ENCODE data around the gene CBL. TPM values are rescaled to one million over a fixed set of nuclear protein-coding genes. Genes with fewer than 3 reads are reported as not detected.
"Not testable (repeated sequence)": the region's sequence is repeated elsewhere in the genome, so short reads cannot be mapped to it uniquely, and the experiment has no call there.

The CBL gene
- total RNA-seq, 2 donors from 2014 or later: 29.1 to 50.5 TPM

- H3K4me1 Mint-ChIP-seq (ENCODE audit: low read depth in 2 of 2); H3K9me3 Mint-ChIP-seq: not testable (repeated sequence)
Observed at GRCh38 chr11:119191265-119191664, 14.9 kb upstream of the CBL start.

GRCh38 chr11:119192111-119192510 lies 14.0 kb upstream of the CBL start:
- H3K27me3 Mint-ChIP-seq: peaks cover 5 to 9% of the 10 kb centered on the region in 2 donors
- ATAC-seq (no peak), DNase-seq (ENCODE audit: low spot score) (no peak)
- no peaks in the 10 kb centered on the region for H3K36me3 Mint-ChIP-seq
- H3K27ac Mint-ChIP-seq: no peak overlapping the region
- no peaks in the 10 kb centered on the region for H3K9me3 Mint-ChIP-seq
- H3K4me1 Mint-ChIP-seq (ENCODE audit: low read depth in 2 of 2): peaks cover 3 to 6% of the 10 kb centered on the region in 2 donors
- H3K4me3 Mint-ChIP-seq: no peak overlapping the region

More at GRCh38 chr11:119191265-119191664, 14.9 kb upstream of the CBL start:
- not testable (repeated sequence) for H3K36me3 Mint-ChIP-seq; H3K27me3 Mint-ChIP-seq; H3K4me3 Mint-ChIP-seq; ATAC-seq; DNase-seq (ENCODE audit: low spot score); H3K27ac Mint-ChIP-seq

DNA sequence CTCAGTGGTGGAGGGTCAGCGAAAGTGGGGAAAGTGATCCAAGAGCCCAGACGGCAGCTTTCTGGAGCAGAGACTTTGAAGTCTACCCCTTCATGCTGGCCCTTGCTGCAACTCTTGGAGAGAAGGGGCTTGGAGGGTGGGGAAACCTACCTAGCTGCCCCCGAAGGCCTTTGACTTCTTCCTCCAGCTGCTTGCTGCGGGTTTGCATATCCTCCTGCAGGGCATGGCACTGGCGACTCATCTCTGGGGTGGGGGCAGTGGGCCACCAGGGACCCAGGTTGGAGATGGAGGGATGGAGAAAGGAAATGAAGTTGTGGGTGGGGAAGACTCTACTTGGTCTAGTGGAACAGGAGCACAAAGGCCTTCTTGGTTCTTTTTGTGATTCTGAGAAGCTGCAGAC lies 13.1 kb upstream of the CBL start:
- no peak overlapping the region for H3K4me3 Mint-ChIP-seq
- peaks cover 5 to 9% of the 10 kb centered on the region in 2 donors for H3K27me3 Mint-ChIP-seq
- DNase-seq (ENCODE audit: low spot score): no peak
- H3K4me1 Mint-ChIP-seq (ENCODE audit: low read depth in 2 of 2): peaks cover 3 to 6% of the 10 kb centered on the region in 2 donors
- no peak for ATAC-seq
- H3K27ac Mint-ChIP-seq: no peak overlapping the region
- H3K36me3 Mint-ChIP-seq: no peaks in the 10 kb centered on the region
- no peaks in the 10 kb centered on the region for H3K9me3 Mint-ChIP-seq

- ATAC-seq (no peak), DNase-seq (ENCODE audit: low spot score) (no peak)
- H3K4me1 Mint-ChIP-seq (ENCODE audit: low read depth in 2 of 2): peaks cover 3 to 6% of the 10 kb centered on the region in 2 donors
- no peaks in the 10 kb centered on the region for H3K36me3 Mint-ChIP-seq
- H3K27ac Mint-ChIP-seq: no peak overlapping the region
- no peak overlapping the region for H3K4me3 Mint-ChIP-seq
- H3K9me3 Mint-ChIP-seq: no peaks in the 10 kb centered on the region
- peaks cover 5 to 9% of the 10 kb centered on the region in 2 donors for H3K27me3 Mint-ChIP-seq
Observed at GRCh38 chr11:119193626-119194025, 12.5 kb upstream of the CBL start.

DNA sequence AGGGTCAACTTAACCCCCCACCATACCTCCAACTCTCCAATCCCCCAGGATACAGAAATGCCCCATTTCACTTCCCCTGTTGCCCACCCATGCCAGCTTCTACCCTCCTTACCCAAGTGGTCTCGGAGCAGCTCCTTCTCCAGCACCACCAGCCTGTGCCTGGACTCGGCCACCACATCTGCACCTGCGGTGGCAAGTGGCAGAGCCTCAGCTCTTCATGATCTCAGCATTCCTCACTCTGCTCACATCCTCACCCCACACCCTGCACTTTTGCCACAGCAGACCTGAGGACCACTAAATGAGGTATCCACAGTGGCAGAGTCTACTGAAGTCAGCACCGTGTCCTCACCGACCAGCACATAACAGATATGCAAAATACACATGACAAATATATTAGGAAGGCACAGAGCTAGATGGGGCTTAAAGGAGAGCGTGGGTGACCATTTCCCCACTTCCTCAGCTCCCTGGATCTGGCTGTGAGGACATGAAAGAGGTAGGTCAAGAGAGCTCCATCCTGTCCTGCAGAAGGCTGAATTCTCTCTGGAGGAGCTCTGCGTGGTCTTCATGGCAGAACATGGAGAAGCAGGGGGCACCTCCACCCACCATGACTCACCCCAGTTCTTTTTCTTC lies 11.2 kb upstream of the CBL start:
- ATAC-seq: no peak
- no peak for DNase-seq (ENCODE audit: low spot score)
- Mint-ChIP-seq H3K4me3 (no peak overlapping the region), H3K36me3 (no peaks in the 10 kb centered on the region), H3K4me1 (ENCODE audit: low read depth in 2 of 2) (peaks cover 3 to 6% of the 10 kb centered on the region in 2 donors), H3K9me3 (no peaks in the 10 kb centered on the region), H3K27ac (no peak overlapping the region), H3K27me3 (peaks cover 5 to 9% of the 10 kb centered on the region in 2 donors)

DNA sequence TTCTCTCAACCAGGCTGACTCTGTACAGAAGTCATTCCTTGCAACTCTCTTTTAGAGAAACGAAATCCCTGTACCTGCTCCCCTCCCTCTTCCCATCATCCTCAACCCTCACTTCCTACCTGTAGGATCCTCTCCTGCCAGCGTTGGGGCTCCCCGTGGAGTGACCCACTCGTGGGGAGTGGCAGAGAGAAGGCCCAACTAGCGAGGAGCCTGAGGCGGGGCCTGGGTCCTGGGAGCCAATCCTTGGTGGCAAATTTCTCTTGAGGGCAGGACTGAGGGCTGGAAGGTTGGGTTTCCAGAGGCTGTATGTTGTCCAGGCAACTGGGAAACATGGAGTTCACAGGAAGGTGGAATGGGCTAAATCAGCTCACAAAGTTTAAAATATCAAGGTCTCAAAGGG lies 10.5 kb upstream of the CBL start:
- DNase-seq (ENCODE audit: low spot score) (no peak), ATAC-seq (peak in 1 of 2 donors; percentile 32)
- Mint-ChIP-seq H3K4me3 (no peak overlapping the region), H3K9me3 (no peaks in the 10 kb centered on the region), H3K27ac (no peak overlapping the region), H3K27me3 (peaks cover 5 to 9% of the 10 kb centered on the region in 2 donors), H3K4me1 (ENCODE audit: low read depth in 2 of 2) (peaks cover 3 to 6% of the 10 kb centered on the region in 2 donors), H3K36me3 (no peaks in the 10 kb centered on the region)

DNA sequence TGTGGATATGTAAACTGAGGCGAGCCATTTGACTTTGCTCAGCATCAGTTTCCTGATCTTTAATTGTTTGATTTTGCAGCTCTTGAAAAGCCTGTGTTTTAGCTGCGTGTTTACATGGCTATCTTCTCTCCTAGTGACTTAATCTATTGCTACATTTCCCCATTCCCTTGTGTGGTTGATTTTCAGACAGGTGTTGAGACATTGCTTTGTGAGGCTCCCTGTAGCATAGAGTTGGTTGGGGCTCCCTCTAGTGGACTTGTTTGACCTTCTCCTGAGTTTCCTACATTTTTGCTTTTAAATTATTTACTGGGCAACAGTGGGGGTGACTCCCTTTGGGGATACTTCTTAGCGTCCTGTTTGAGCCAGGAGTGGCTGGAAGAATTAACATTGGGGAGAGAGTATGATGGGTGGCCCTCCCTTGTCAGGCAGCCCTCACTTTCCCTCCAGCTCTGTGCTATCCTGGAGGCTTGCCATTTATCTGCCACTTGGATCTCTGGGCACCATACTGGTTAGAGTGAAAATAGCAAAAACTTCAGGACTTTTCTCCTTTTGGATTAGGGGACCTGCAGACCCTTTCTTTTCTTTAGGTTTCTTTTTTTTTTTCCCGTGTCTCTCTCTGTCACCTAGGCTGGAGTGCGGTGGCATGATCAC lies 9.2 kb upstream of the CBL start:
- peaks cover 3 to 6% of the 10 kb centered on the region in 2 donors for H3K4me1 Mint-ChIP-seq (ENCODE audit: low read depth in 2 of 2)
- no peaks in the 10 kb centered on the region for H3K9me3 Mint-ChIP-seq
- no peak overlapping the region for H3K4me3 Mint-ChIP-seq
- ATAC-seq (peak; percentile 85 to 89), DNase-seq (ENCODE audit: low spot score) (peak; percentile 70)
- H3K27ac Mint-ChIP-seq: no peak overlapping the region
- H3K36me3 Mint-ChIP-seq: no peaks in the 10 kb centered on the region
- peaks cover 5 to 9% of the 10 kb centered on the region in 2 donors for H3K27me3 Mint-ChIP-seq

DNA sequence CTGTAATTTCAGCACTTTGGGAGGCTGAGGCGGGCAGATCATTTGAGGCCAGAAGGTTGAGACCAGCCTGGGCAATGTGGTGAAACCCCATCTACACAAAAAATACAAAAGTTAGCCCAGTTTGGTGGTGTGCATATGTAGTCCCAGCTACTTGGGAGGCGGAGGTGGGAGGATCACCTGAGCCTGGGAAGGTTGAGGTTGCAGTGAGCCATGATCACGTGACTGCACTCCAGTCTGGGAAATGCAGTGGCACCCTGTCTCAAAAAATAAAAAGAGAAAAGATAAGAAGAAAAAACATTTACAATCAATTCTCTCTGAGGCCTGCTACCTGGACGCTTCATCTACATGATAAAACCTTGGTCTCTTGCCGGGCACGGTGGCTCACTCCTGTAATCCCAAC lies 7.2 kb upstream of the CBL start:
- Mint-ChIP-seq H3K27me3 (peaks cover 5 to 9% of the 10 kb centered on the region in 2 donors), H3K4me3 (no peak overlapping the region), H3K36me3 (no peaks in the 10 kb centered on the region), H3K27ac (no peak overlapping the region), H3K4me1 (ENCODE audit: low read depth in 2 of 2) (peaks cover 3 to 6% of the 10 kb centered on the region in 2 donors), H3K9me3 (no peaks in the 10 kb centered on the region)
- DNase-seq (ENCODE audit: low spot score) (no peak), ATAC-seq (no peak)

DNA sequence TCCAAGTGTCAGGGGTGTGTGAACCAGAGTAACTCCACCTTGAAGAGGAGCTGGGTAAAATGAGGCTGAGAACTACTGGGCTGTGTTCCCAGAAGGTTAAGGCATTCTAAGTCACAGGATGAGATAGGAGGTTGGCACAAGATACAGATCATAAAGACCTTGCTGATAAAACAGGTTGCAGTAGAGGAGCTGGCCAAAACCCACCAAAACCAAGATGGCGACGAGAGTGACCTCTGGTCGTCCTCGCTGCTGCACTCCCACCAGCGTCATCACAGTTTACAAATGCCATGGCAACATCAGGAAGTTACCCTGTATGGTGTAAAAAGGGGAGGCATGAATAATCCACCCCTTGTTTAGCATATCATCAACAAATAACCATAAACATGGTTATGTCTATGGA lies 4.9 kb upstream of the CBL start:
- H3K36me3 Mint-ChIP-seq; H3K9me3 Mint-ChIP-seq; H3K27ac Mint-ChIP-seq; DNase-seq (ENCODE audit: low spot score); H3K4me3 Mint-ChIP-seq; H3K27me3 Mint-ChIP-seq; ATAC-seq: not testable (repeated sequence)
- H3K4me1 Mint-ChIP-seq (ENCODE audit: low read depth in 2 of 2): peaks cover 6 to 11% of the 10 kb centered on the region in 2 donors

DNA sequence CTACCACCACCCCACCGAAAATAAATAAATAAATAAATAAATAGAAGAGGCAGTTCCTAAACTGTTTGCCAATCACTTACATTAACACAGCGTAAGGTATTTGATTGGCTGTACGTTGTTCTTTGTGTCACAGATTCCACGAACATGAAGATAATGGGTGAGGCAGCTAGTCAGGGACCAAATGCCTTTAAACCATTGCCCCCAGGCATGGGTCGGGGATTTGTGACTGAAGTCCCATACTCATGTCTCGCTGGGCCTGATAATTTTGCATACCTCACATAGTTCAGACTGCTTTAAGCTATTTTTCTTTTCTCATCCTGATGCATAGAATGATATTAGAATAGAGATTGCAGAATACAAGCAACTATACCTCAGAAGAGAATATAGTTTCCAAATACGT lies 3.6 kb upstream of the CBL start:
- no peak for ATAC-seq
- H3K27me3 Mint-ChIP-seq: no peaks in the 10 kb centered on the region

GRCh38 chr11:119204066-119204465 lies 2.1 kb upstream of the CBL start:
- no peaks in the 10 kb centered on the region for H3K9me3 Mint-ChIP-seq

More for the DNA sequence above, 3.6 kb upstream of the CBL start:
- Mint-ChIP-seq H3K4me1 (ENCODE audit: low read depth in 2 of 2) (peaks cover 11 to 16% of the 10 kb centered on the region in 2 donors), H3K27ac (no peak overlapping the region), H3K4me3 (no peak overlapping the region), H3K9me3 (no peaks in the 10 kb centered on the region), H3K36me3 (no peaks in the 10 kb centered on the region)
- no peak for DNase-seq (ENCODE audit: low spot score)

DNA sequence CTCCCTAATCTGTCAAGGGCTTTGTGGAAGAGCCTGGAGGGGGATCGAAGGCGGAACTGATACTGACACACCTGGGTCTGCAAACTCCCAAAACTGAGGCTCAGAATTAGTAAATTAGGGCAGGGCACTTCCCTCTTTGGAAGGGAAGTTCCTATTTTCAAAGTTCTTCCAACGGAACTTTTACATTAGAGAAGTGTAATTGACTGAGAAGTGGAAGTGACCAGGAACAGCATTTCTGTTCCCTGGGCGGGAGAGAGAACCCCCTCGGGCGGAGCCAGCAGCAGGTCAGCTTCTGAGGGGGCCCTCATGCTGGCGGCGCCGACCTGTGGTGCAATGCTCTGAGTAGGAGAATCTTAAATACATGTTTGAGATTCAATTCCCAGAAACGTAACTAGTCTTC lies 1.1 kb upstream of the CBL start:
- Mint-ChIP-seq H3K36me3 (no peaks in the 10 kb centered on the region), H3K4me3 (peak overlapping the region; percentile 95), H3K9me3 (no peaks in the 10 kb centered on the region), H3K4me1 (ENCODE audit: low read depth in 2 of 2) (peaks cover 20 to 23% of the 10 kb centered on the region in 2 donors), H3K27ac (peak overlapping the region; percentile 16 to 92), H3K27me3 (no peaks in the 10 kb centered on the region)
- no peak for ATAC-seq
- no peak for DNase-seq (ENCODE audit: low spot score)

More at GRCh38 chr11:119204066-119204465, 2.1 kb upstream of the CBL start:
- ATAC-seq: no peak
- no peak overlapping the region for H3K4me3 Mint-ChIP-seq
- H3K27me3 Mint-ChIP-seq: no peaks in the 10 kb centered on the region
- DNase-seq (ENCODE audit: low spot score): no peak
- H3K36me3 Mint-ChIP-seq: no peaks in the 10 kb centered on the region
- H3K4me1 Mint-ChIP-seq (ENCODE audit: low read depth in 2 of 2): peaks cover 16 to 22% of the 10 kb centered on the region in 2 donors
- H3K27ac Mint-ChIP-seq: no peak overlapping the region

DNA sequence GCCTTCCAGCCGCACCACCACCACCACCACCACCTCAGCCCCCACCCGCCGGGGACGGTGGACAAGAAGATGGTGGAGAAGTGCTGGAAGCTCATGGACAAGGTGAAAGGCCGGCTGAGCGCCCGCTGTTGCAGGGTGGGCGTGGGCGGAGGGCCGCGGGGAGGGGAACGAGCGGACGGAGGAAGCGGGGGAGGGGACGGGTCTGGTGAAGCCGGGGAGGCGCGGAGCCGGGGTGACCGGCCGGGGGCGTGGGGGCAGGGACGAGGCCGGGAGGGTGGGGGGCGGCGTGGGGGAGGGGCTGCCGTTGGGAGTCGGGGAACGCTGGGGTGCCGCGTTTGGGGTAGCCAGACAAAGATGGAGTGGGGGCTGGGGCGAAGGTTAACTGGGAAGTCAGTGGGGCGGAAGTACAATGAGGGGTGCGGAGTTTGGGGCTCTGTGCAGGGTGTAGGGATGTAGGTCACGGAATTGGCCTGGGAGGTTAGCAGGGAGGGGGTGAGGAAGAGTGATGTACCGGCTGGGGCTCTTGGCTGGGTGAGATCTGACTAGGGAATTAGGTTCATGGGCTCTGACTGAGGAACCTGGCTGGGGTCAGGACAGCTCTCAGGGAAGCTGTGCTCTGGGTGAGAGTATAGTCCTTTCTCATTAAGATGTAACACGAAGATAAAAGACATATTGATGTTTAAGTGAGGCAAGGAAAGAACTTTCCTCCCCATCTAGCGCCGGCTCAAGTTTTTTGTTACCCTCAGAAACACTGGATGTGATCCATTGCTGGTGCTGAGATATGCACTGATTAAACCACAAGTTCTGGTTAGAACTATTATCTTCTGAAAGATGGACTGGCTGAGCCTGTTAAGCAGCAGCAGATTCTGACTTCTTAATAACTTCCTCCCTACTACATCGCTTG lies 624 bp downstream of the CBL start:
- H3K4me1 Mint-ChIP-seq (ENCODE audit: low read depth in 2 of 2): peaks cover 20 to 23% of the 10 kb centered on the region in 2 donors
- no peaks in the 10 kb centered on the region for H3K27me3 Mint-ChIP-seq
- ATAC-seq: peak; percentile 56 to 62
- no peaks in the 10 kb centered on the region for H3K36me3 Mint-ChIP-seq
- peak overlapping the region; percentile 95 for H3K4me3 Mint-ChIP-seq
- peak; percentile 79 for DNase-seq (ENCODE audit: low spot score)
- no peaks in the 10 kb centered on the region for H3K9me3 Mint-ChIP-seq
- H3K27ac Mint-ChIP-seq: peak overlapping the region; percentile 81 to 98

Data from natural killer cell treated with Interleukin-12 subunit alpha and Interleukin-12 subunit beta and Interleukin-15 and Interleukin-18, amount 100 ng/mL, for 72 hours (primary cell).